Stimulated activated naive CD8-positive, alpha-beta T cell treated with anti-CD3 and anti-CD28 coated beads, Interleukin-15, amount 100 ng/mL, for 72 hours (primary cell): Measurements from ENCODE around the gene IFI27.
A peak's percentile ranks its signal among the peaks of the same experiment; 100 is the strongest.

ENCODE experiments used
- ATAC-seq: fragments of 150-1000 bp; cut with Tn5 transposase; 2 replicates; pipeline ENCODE4 v1.10.0; 2021; ENCODE audit warnings: mild to moderate bottlenecking, moderate library complexity
- DNase-seq, 2 donors: peaks; one replicate each; pipeline ENCODE4 v3.0.0; 2021 to 2022
- H3K27ac Mint-ChIP-seq, 2 donors: one replicate each; pipeline ENCODE4 v1.8.0; 2022; ENCODE audit warnings: mild to moderate bottlenecking in 2 of 2, mixed read lengths in 2 of 2, moderate library complexity in 2 of 2
- H3K27me3 Mint-ChIP-seq: one replicate; pipeline ENCODE4 v1.8.0; 2022; ENCODE audit warnings: mixed read lengths
- H3K4me1 Mint-ChIP-seq: one replicate; pipeline ENCODE4 v1.8.0; 2022; ENCODE audit warnings: mild to moderate bottlenecking, mixed read lengths
- H3K4me3 Mint-ChIP-seq, 2 donors: one replicate each; pipeline ENCODE4 v1.8.0; 2022; ENCODE audit warnings: mild to moderate bottlenecking in 2 of 2, mixed read lengths in 2 of 2, moderate library complexity in 1 of 2
- H3K9me3 Mint-ChIP-seq, 2 donors: one replicate each; pipeline ENCODE4 v1.8.0; 2022; ENCODE audit warnings: mixed read lengths in 2 of 2

The IFI27 gene

GRCh38 chr14:94127330-94127729 lies 16.8 kb downstream of the IFI27 start:
- no peak for ATAC-seq
- Mint-ChIP-seq H3K4me1 (peaks cover 26% of the 10 kb centered on the region), H3K27me3 (no peaks in the 10 kb centered on the region), H3K9me3 (no peaks in the 10 kb centered on the region), H3K27ac (peak overlapping the region in 1 of 2 donors; percentile 48), H3K4me3 (no peak overlapping the region)
- no peak for DNase-seq

- H3K9me3 Mint-ChIP-seq = no peaks in the 10 kb centered on the region
- ATAC-seq (no peak), DNase-seq (no peak)
- H3K4me3 Mint-ChIP-seq = peak overlapping the region; percentile 97 to 99
- H3K27me3 Mint-ChIP-seq = no peaks in the 10 kb centered on the region
- peak overlapping the region; percentile 94 to 96 for H3K27ac Mint-ChIP-seq
- peaks cover 26% of the 10 kb centered on the region for H3K4me1 Mint-ChIP-seq
Measured at GRCh38 chr14:94128216-94128839, 17.8 kb downstream of the IFI27 start.

DNA sequence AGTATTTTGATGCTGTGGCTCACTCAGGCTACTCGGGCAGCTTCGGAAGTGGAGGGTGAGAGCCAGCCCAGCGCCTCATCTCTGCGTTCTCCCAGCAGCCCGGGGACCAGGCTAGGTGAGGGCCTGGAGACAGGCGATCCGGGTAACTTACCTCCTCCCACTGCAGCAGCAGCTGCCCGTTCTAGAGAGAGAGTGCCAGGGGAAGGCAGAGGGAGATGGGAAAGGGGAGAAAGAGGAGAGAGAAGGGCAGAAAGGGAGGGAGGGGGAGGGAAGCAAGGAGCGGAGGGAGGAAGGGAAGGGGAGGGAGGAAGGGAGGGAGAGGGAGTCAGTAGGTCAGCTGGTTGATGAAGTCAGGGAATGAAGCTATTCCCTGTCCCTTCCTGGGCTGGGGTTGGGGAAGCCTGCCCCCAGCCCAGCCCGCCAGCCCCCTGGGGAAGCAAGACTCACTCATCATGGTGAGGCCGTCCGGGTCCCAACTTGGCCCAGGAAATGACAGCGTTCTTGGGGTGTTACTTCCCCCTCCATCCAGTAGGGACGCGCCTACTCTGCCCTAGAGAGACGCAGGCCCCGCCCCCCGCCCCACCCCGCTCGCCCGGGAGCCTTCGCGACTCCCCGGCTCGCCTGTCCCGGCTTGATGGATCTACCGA lies 18.7 kb downstream of the IFI27 start, which contains the start of gene IFI27L2:
Gene IFI27L2, minus strand, starts transcription at position 494 of the 647 bp plus-strand sequence. Its CDS starts 40 bp downstream, at position 454.
- peak within 1 kb of the TSS; percentile 97 to 99 for H3K4me3 Mint-ChIP-seq
- H3K9me3 Mint-ChIP-seq = no peaks in the 10 kb centered on the region
- peak within 1 kb of the TSS; percentile 94 to 96 for H3K27ac Mint-ChIP-seq
- peak; percentile 62 to 67 for DNase-seq
- H3K27me3 Mint-ChIP-seq = no peaks in the 10 kb centered on the region
- peaks cover 26% of the 10 kb centered on the region for H3K4me1 Mint-ChIP-seq
- ATAC-seq = peak; percentile 95

GRCh38 chr14:94129758-94130414 lies 19.4 kb downstream of the IFI27 start:
- DNase-seq (peak in 1 of 2 donors; percentile 23), ATAC-seq (no peak)
- Mint-ChIP-seq H3K27me3 (no peaks in the 10 kb centered on the region), H3K4me3 (peak overlapping the region; percentile 97 to 99), H3K4me1 (peaks cover 26% of the 10 kb centered on the region), H3K9me3 (peaks cover under 1 to 2% of the 10 kb centered on the region in 2 donors), H3K27ac (peak overlapping the region; percentile 49 to 88)

DNA sequence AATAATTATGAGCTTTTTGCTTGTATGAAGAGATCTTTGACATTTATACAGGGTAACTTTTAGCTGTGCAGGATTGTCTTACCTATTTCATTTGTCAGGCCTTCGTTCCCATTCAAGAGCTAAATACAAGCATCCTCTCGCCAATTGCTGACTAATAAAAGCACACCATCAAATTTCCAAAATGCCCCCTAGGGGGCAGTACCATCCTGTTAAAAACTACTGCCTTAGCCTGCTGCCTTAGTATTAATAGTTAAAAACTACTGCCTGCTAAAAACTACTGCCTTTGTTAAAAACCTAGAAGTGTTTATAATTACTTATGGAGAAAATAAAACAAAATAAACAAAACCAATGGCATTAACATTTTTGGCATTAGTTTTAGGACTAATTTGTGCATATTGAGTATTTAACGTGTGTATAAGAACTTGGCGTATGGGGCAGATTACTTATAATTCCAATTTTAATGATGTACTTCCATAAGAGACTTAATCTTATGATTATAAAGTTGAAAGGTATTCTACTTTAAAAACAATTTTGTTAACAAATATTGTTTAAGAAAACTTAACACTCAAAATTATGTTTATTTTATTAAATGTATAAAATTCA lies 21.9 kb downstream of the IFI27 start:
- peaks cover 26% of the 10 kb centered on the region for H3K4me1 Mint-ChIP-seq
- no peak overlapping the region for H3K27ac Mint-ChIP-seq
- H3K9me3 Mint-ChIP-seq = peaks cover 7 to 11% of the 10 kb centered on the region in 2 donors
- ATAC-seq = peak; percentile 55
- DNase-seq = peak; percentile 63
- H3K4me3 Mint-ChIP-seq = no peak overlapping the region
- H3K27me3 Mint-ChIP-seq = peaks cover 10% of the 10 kb centered on the region

DNA sequence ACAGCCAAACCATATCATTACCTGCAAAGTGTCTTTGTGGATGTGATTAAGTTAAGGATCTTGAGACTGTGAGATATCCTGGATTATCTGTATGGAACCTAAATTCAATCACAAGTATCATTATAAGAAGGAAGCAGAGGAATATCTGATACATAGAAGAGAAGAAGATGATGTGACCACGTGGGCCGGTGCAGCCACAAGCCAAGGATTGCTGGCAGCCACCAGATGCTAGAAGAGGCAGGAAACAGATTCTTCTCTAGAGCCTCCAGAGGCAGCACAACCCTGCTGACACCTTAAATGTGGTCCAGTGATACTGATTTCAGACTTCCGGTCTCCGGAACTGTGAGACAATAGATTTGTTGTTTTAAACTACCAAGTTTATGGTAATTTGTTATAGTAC lies 24.9 kb downstream of the IFI27 start:
- H3K4me3 Mint-ChIP-seq = no peak overlapping the region
- peaks cover under 1% of the 10 kb centered on the region for H3K4me1 Mint-ChIP-seq
- peaks cover 7 to 11% of the 10 kb centered on the region in 2 donors for H3K9me3 Mint-ChIP-seq
- no peak overlapping the region for H3K27ac Mint-ChIP-seq
- peaks cover 12% of the 10 kb centered on the region for H3K27me3 Mint-ChIP-seq
- DNase-seq (no peak), ATAC-seq (no peak)

- Mint-ChIP-seq H3K4me1 (no peaks in the 10 kb centered on the region), H3K27ac (no peak overlapping the region), H3K9me3 (peaks cover 7 to 11% of the 10 kb centered on the region in 2 donors), H3K4me3 (no peak overlapping the region), H3K27me3 (peaks cover 12% of the 10 kb centered on the region)
- ATAC-seq (peak; percentile 90), DNase-seq (peak; percentile 79 to 82)
Measured at GRCh38 chr14:94136575-94137331, 26.2 kb downstream of the IFI27 start.

- DNase-seq (no peak), ATAC-seq (no peak)
- peaks cover 7 to 11% of the 10 kb centered on the region in 2 donors for H3K9me3 Mint-ChIP-seq
- no peak overlapping the region for H3K27ac Mint-ChIP-seq
- no peaks in the 10 kb centered on the region for H3K4me1 Mint-ChIP-seq
- H3K27me3 Mint-ChIP-seq = peaks cover 12% of the 10 kb centered on the region
- H3K4me3 Mint-ChIP-seq = no peak overlapping the region
Measured at GRCh38 chr14:94138251-94138650, 27.7 kb downstream of the IFI27 start.

- Mint-ChIP-seq H3K4me1 (no peaks in the 10 kb centered on the region), H3K27me3 (peaks cover 12% of the 10 kb centered on the region), H3K9me3 (peaks cover 7 to 11% of the 10 kb centered on the region in 2 donors), H3K27ac (no peak overlapping the region), H3K4me3 (no peak overlapping the region)
- ATAC-seq (no peak), DNase-seq (no peak)
Measured at GRCh38 chr14:94139006-94139405, 28.5 kb downstream of the IFI27 start.

DNA sequence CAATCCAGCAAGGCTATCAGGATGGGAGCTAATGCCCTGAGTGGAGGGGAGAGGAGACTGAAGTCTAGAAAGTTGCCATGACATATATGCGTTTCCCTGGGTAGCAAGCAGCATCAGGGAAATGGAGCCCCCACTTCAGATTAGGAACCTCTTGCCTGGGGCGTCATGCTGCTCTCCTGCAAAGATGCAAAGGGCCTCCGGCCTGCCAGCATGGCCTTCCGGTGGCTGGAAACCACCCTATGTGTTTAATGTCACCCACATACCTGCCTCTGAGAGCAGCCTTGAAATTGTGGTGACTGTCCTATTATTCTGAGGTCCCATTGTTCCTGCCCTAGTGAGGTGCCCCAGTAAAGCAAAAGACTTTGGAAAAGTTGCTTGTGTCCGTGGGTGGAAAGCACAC lies 28.9 kb downstream of the IFI27 start:
- no peak overlapping the region for H3K4me3 Mint-ChIP-seq
- peaks cover 7 to 11% of the 10 kb centered on the region in 2 donors for H3K9me3 Mint-ChIP-seq
- H3K27ac Mint-ChIP-seq = no peak overlapping the region
- ATAC-seq = no peak
- H3K27me3 Mint-ChIP-seq = peaks cover 12% of the 10 kb centered on the region
- DNase-seq = no peak
- H3K4me1 Mint-ChIP-seq = peaks cover 2% of the 10 kb centered on the region

DNA sequence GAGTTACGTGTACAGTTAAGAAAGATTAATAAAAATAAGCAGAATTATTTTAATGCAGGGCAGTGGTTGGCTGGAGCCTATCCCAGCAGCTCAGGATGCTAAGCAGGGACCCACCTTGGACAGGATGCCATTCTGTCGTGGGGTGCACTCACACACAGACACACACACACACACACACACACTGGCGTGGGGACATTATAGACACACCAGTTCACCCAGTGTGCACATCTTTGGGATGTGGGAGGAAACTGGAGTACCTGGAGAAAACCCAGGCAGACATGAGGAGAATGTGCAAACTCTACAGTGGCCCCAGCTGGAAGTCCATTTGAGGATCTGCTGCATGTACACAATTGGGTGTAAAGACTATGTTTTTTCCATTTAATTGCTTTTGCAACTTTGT lies 31.7 kb downstream of the IFI27 start:
- no peak overlapping the region for H3K4me3 Mint-ChIP-seq
- no peak overlapping the region for H3K27ac Mint-ChIP-seq
- DNase-seq (no peak), ATAC-seq (no peak)
- H3K9me3 Mint-ChIP-seq = no peaks in the 10 kb centered on the region
- H3K27me3 Mint-ChIP-seq = peaks cover 4% of the 10 kb centered on the region
- peaks cover 20% of the 10 kb centered on the region for H3K4me1 Mint-ChIP-seq

- H3K9me3 Mint-ChIP-seq = no peaks in the 10 kb centered on the region
- peaks cover 24% of the 10 kb centered on the region for H3K4me1 Mint-ChIP-seq
- no peak overlapping the region for H3K4me3 Mint-ChIP-seq
- no peak for DNase-seq
- ATAC-seq = no peak
- no peak overlapping the region for H3K27ac Mint-ChIP-seq
- no peaks in the 10 kb centered on the region for H3K27me3 Mint-ChIP-seq
Measured at GRCh38 chr14:94142836-94143235, 32.3 kb downstream of the IFI27 start.

GRCh38 chr14:94143239-94143638 lies 32.7 kb downstream of the IFI27 start:
- Mint-ChIP-seq H3K9me3 (no peaks in the 10 kb centered on the region), H3K4me3 (no peak overlapping the region), H3K4me1 (peaks cover 24% of the 10 kb centered on the region), H3K27ac (no peak overlapping the region), H3K27me3 (no peaks in the 10 kb centered on the region)
- peak; percentile 65 for ATAC-seq
- DNase-seq = no peak

- no peaks in the 10 kb centered on the region for H3K9me3 Mint-ChIP-seq
- H3K27me3 Mint-ChIP-seq = no peaks in the 10 kb centered on the region
- ATAC-seq = no peak
- H3K27ac Mint-ChIP-seq = no peak overlapping the region
- no peak overlapping the region for H3K4me3 Mint-ChIP-seq
- peaks cover 24% of the 10 kb centered on the region for H3K4me1 Mint-ChIP-seq
- no peak for DNase-seq
Measured at GRCh38 chr14:94143711-94144110, 33.2 kb downstream of the IFI27 start.

GRCh38 chr14:94144765-94145164 lies 34.2 kb downstream of the IFI27 start:
- ATAC-seq (no peak), DNase-seq (no peak)
- Mint-ChIP-seq H3K27me3 (no peaks in the 10 kb centered on the region), H3K4me3 (no peak overlapping the region), H3K4me1 (peaks cover 24% of the 10 kb centered on the region), H3K27ac (peak overlapping the region in 1 of 2 donors; percentile 93), H3K9me3 (no peaks in the 10 kb centered on the region)
